Stimulated activated CD8-positive, alpha-beta memory T cell treated with anti-CD3 and anti-CD28 coated beads, Interleukin-12 subunit alpha, Interleukin-12 subunit beta, amount 100 ng/mL, for 1 hour (primary cell): Measurements from ENCODE around the gene PDX1.
A peak's percentile ranks its signal among the peaks of the same experiment; 100 is the strongest.

Experiments
- DNase-seq: peaks from one replicate; pipeline ENCODE4 v3.0.0-alpha.2; 2020; ENCODE audit warnings: low read depth

PDX1 gene

DNA sequence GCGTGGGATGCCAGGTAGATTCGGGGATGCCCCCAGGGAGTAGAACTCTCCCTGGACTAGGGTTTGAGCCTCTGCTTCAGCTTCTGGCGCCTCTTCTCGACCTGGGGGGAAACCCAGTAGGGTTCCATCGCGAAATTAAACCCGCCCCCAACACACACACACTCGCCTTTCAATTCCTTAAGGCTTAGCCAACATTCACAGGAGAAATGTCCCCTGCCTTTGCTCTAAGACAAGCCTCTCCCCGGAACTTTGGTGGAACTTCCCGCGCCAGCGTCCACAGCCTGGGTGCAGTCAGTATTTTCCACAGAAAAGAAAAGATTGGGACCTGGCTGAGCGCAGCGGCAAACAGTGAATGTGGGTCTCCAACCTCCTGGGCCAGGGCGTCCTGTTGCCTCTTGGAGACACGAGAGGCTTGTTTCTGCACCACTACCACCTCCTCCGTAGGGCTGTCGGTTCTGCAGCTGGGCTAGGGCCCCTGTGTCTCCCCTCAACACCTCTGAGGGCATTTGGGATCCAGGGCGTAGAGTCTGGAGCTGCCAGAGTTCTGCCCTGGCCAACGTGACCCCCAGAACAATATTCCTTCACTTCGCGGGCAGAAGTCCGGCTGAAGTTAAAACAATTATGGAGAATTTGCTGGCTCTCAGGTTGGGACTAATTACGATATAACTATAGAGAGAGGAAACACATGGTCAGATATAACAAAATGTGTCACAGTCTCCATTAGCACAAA lies 3.2 kb downstream of the PDX1 start:
- no peak for DNase-seq

DNA sequence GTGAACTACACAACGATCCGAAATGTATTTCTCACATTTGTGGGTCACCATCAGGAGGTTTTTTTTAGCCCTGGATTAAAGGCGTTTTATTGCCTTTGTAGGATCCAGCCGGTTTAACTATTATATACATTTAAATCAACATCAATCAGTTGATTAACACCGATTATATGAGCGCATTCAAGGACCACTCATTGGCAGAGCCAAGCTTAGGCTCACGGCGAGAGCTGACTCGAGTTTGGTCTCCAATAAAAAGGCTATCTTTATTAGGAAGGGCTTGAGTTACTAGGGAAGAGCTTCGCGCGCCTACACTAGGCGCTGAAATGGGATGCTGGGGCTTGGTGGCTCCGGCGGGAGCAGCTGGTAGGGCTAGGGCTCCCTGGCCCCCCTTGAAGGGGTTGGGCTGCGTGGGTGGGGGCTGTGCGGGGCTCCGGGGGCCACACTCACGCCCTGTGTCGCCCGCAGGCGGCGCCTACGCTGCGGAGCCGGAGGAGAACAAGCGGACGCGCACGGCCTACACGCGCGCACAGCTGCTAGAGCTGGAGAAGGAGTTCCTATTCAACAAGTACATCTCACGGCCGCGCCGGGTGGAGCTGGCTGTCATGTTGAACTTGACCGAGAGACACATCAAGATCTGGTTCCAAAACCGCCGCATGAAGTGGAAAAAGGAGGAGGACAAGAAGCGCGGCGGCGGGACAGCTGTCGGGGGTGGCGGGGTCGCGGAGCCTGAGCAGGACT lies 4.2 kb downstream of the PDX1 start:
- DNase-seq, result no peak

GRCh38 chr13:27924529-27925141 lies 4.8 kb downstream of the PDX1 start:
- no peak for DNase-seq

- no peak for DNase-seq
These were observed 5.6 kb downstream of the PDX1 start for GRCh38 chr13:27925220-27925991.

- DNase-seq, result no peak
These were observed 7.0 kb downstream of the PDX1 start for GRCh38 chr13:27926644-27927434.

- DNase-seq, result no peak
These were observed 7.9 kb downstream of the PDX1 start for GRCh38 chr13:27927444-27928352.

DNA sequence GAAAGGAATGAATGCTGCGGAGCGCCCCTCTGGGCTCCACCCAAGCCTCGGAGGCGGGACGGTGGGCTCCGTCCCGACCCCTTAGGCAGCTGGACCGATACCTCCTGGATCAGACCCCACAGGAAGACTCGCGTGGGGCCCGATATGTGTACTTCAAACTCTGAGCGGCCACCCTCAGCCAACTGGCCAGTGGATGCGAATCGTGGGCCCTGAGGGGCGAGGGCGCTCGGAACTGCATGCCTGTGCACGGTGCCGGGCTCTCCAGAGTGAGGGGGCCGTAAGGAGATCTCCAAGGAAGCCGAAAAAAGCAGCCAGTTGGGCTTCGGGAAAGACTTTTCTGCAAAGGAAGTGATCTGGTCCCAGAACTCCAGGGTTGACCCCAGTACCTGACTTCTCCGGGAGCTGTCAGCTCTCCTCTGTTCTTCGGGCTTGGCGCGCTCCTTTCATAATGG lies 8.6 kb downstream of the PDX1 start:
- DNase-seq, result no peak

DNA sequence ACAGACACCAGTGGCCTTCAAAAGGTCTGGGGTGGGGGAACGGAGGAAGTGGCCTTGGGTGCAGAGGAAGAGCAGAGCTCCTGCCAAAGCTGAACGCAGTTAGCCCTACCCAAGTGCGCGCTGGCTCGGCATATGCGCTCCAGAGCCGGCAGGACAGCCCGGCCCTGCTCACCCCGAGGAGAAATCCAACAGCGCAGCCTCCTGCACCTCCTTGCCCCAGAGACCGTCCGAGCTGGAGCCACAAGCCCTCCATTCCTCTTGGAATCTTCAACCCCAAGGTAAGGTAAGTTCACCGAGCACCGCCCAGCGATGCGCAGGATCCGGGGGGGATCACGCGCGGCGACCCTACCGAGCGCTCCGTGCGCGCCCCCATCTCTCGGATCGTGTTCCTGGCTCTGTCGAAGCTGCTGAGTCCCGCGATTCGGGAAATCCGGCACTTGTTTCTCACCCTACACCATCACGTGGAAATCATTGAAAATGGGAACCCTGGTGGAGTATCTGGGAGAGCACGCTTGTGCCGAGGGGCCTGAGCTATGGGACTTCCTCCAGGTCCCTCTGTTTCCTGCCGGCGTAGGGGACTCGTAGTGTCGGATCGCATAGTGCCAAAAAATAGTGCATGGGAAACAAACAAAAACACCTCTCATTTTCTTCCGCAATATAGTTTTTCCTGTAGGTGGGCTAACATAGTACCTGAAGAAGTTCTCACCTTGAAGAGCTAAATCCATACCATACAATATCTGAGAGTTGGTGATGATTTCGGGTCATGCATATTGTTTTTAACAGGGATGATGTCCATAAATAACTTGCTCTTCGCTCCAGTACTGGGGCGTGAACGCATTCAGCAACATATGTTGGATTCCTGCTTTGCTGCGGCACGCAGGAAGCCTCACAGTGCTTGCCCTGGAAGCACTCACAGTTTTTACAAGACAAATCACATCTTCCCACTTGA lies 9.3 kb downstream of the PDX1 start:
- no peak for DNase-seq

DNA sequence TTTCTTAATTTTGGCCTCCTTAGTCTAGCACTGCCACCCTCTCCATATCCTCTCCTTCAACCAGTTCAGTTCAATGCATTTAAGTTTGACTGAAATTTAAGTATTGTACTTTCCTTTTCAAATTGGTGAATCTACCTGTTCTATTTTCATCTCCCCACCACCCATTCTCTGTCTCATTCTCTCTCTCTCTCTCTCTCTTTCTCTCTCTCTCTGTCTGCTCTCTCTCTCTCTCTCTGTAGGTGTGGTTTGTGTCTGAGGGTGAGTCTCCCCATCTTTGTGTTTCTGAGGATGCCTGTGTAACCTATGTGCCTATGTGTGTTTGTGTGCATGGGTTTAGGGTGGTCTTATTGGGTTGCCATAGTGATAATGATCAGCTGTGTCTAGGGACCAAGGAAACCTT lies 10.1 kb downstream of the PDX1 start:
- DNase-seq, result no peak

DNA sequence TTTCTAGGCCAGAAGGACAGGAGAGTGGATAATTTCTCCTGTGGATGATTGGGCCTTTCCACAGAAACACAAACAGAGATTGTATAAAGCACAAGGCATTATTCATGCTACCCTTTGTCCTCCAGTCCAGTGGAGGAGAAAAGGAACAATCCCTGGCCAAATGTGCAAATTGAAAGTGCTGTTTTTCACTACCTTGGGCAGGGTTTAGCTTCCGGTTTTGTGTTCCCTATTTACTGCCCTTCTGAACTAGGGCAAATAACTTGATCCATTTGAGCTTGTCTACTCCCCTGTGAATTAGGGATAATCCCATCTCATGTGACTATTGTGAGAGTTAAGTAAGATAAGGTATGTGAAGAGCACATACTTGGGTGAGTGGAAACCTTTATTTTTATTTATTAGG lies 13.3 kb downstream of the PDX1 start:
- no peak for DNase-seq

DNA sequence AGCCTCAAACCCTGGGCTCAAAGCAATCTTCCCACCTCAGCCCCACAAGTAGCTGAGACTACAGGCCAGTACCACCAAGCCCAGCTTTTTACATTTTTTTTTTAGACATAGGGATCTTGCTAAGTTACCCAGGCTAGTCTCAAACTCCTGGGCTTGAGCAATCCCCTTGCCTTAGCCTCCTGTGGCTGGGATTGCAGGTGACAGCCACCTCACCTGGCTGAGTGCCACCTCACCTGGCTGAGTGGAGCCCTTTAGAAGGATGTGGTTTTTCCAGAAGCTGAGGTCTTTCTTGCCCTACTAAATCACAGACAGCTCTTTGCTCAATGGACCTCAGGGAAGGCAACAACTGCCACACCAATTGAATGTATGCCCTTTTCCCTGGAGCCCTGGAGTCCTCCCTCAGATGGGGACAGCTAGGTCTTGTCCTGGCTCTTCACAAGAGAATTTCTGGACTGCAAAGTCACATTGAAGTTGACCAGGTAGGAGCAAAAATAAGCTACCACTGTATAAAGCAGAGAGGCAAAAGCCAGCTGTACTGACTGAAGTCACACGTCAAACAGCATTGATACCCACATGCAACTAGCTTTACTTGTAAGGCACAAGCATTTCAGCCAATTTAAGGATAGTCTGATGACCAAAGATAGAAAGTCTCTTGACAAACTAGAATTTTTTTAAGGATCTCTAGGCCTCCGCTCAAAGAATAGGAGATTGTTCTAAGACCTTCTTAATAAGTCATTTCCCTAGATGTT lies 14.0 kb downstream of the PDX1 start:
- DNase-seq, result no peak

- no peak for DNase-seq
These were observed 23.2 kb downstream of the PDX1 start for GRCh38 chr13:27942972-27943371.

GRCh38 chr13:27952876-27953675 lies 33.3 kb downstream of the PDX1 start:
- no peak for DNase-seq

GRCh38 chr13:27953676-27954405 lies 34.0 kb downstream of the PDX1 start:
- peak; percentile 26 for DNase-seq

DNA sequence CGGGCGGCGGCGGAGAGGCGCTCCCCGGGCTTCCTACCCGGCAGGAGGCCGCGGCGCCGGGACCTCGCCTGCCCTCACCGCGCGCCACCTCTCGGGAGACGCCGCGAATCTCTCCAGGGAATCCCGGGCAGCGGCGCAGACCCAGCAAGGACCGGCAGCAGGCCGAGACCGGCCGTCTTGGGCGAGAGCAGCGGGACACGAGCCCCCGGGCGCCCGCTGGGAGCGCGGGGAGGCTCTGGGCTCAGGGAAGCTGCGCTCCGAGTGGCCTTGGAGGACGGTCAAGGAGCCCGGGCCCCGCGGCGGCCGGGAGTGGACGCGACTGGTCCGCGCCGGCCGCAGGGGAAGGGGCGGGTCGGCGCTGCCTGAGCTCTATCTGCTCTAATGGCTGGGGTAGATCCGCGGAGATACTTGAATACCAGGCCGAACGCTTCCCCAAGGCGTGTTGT lies 34.6 kb downstream of the PDX1 start:
- DNase-seq, result no peak

DNA sequence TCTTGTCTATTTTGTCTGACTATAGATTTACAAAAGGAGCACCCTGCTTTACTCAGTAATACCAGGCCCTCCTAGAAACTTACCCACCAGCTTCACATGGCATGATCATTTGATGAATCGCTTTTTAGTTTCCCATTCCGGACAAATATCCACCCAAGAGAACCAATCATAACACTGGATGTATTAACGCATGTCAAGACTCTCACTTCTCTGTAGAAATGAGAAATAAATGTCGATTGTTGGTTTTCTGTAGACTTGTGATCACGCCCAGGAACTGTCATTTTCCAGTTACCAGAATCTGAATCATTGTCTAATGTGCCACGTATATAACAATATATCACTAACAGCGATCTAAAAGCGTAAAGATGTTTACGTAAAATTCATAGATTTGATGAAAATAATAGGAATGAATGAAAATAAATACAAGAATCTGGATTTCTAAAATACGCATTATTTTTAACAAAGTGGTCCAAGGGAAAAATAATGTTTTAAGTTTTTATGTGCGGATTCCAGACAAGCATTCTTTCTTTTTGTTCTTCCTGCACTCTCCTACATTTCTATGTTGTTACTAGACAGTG lies 35.3 kb downstream of the PDX1 start:
- no peak for DNase-seq
